Prostate gland (tissue), 2 donors: ENCODE measurements around the gene CARMIL1. TPM values are rescaled to one million over a fixed set of nuclear protein-coding genes. Genes with fewer than 3 reads are reported as not detected.

Source experiments
- DNase-seq: peaks from one replicate; pipeline ENCODE4 v3.0.0-alpha.2; 2019; ENCODE audit warnings: low spot score
- H3K27ac ChIP-seq, 2 donors: fragments of 200-600 bp; sonication (generic); 2 replicates each; pipeline ENCODE4 v1.5.1; 2017 to 2019
- H3K27me3 ChIP-seq: fragments of 200-600 bp; sonication (generic); replicated peaks from 2 replicates; pipeline ENCODE4 v1.5.1; 2019; ENCODE audit not compliant: insufficient read depth
- H3K36me3 ChIP-seq, 2 donors: fragments of 200-600 bp; sonication (generic); 1 replicate in 1 of 2; 2 replicates in 1 of 2; pipeline versions ENCODE4 v1.5.1 to v1.8.1; 2017 to 2019
- H3K4me1 ChIP-seq: fragments of 200-600 bp; sonication (generic); replicated peaks from 2 replicates; pipeline ENCODE4 v1.5.1; 2019
- H3K4me3 ChIP-seq, 2 donors: fragments of 200-600 bp; sonication (generic); 2 replicates each; pipeline ENCODE4 v1.5.1; 2017 to 2019
- H3K9me3 ChIP-seq: fragments of 200-600 bp; sonication (generic); 2 replicates; pipeline ENCODE4 v1.5.1; 2017
- POLR2A ChIP-seq: fragments of 450-650 bp; IDR thresholded peaks from one replicate; pipeline ENCODE4 v1.6.1; 2016; ENCODE audit warnings: antibody characterized with exemption, mild to moderate bottlenecking
- POLR2AphosphoS5 ChIP-seq: sonication (generic); formaldehyde crosslinking; IDR thresholded peaks from one replicate; pipeline ENCODE4 v1.6.1; 2017; ENCODE audit warnings: antibody characterized with exemption
- WGBS: methylation state at CpG from one replicate; pipeline ENCODE4 v1.1.5; 2018; 5-methylcytosine and 5-hydroxymethylcytosine counted together
- intact Hi-C: fragments of 100-400 bp; cut with DNase I; formaldehyde crosslinking; loops from one replicate; pipeline ENCODE4 v1.14.2; 2022
- total RNA-seq, 2 donors: library from RNA; depleted of rRNA; stranded (reverse); fragments of >200 nt; gene quantifications; one replicate each; pipeline ENCODE4 v1.1.0, GENCODE V29; 2016
- TF ChIP-seq, protein P1 (sequence below), 4 experiments: fragments of 200-600 bp in 2 of 4; fragments of 450-650 bp in 2 of 4; sonication (generic) in 2 of 4; IDR thresholded peaks; 1 replicate in 3 of 4; 2 replicates in 1 of 4; pipeline ENCODE4 v1.5.1; 2016 to 2019; ENCODE audit warnings: antibody characterized with exemption in 4 of 4, mild to moderate bottlenecking in 2 of 4, moderate library complexity in 2 of 4

Gene CARMIL1
- total RNA-seq, 2 donors from 2014 or later = 12.9 to 71.7 TPM

DNA sequence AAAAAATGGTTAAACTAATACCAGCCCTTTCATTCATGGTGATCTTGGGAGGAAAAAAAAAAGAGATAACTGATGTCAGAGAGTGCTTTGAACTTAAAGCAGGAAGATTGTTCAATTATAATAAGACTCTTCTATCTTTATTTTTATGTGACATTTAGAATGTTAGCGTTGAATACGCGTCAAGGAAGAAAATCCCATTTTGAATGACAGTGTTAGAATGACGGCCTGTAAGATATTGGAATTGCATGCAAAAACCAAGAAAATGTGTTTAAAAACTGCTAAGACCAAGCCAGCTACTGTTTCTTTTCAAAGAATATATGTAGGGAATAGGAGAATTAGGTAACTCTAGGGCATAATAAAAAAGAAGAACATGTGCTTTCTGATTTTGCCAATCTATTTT is 123.0 kb downstream of the CARMIL1 start:
- intact Hi-C loops = no loop called here

DNA sequence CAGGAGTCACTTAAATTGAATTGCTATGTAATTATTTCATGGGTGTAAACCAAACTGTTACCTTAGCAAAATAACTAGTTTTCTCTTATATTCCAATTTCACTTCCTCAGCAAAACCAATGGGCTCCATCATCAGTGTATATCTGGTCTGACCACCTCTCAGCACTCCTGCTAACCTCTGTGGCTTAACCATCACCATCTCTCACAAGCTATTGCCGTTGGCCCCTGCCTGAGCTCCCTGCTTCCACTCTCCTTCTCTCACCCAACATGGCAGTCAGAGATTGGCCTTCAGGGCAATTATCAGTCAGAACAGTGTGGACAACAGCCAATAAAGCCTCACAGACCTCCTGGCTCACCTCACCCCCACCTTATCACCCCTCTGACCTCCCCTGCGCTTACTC is 124.0 kb downstream of the CARMIL1 start:
- TF ChIP-seq, protein P1, sequence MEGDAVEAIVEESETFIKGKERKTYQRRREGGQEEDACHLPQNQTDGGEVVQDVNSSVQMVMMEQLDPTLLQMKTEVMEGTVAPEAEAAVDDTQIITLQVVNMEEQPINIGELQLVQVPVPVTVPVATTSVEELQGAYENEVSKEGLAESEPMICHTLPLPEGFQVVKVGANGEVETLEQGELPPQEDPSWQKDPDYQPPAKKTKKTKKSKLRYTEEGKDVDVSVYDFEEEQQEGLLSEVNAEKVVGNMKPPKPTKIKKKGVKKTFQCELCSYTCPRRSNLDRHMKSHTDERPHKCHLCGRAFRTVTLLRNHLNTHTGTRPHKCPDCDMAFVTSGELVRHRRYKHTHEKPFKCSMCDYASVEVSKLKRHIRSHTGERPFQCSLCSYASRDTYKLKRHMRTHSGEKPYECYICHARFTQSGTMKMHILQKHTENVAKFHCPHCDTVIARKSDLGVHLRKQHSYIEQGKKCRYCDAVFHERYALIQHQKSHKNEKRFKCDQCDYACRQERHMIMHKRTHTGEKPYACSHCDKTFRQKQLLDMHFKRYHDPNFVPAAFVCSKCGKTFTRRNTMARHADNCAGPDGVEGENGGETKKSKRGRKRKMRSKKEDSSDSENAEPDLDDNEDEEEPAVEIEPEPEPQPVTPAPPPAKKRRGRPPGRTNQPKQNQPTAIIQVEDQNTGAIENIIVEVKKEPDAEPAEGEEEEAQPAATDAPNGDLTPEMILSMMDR (IDR thresholded peaks at IDR 0.05) = no peak
- TF ChIP-seq POLR2A (no peak), POLR2AphosphoS5 (no peak)
- intact Hi-C loops = no loop called here
- no peak for DNase-seq
- WGBS = 93% methylated on average over 2 of the region's 2 CpGs
- Histone ChIP-seq H3K27ac (no peak overlapping the region), H3K27me3 (no peaks in the 10 kb centered on the region), H3K36me3 (no peaks in the 10 kb centered on the region), H3K4me1 (no peaks in the 10 kb centered on the region), H3K9me3 (no peaks in the 10 kb centered on the region), H3K4me3 (no peak overlapping the region)

More for the DNA sequence above, 123.0 kb downstream of the CARMIL1 start:
- TF ChIP-seq POLR2A (no peak), POLR2AphosphoS5 (no peak)
- TF ChIP-seq, protein P1 (IDR thresholded peaks at IDR 0.05) = no peak
- H3K27me3 ChIP-seq = no peaks in the 10 kb centered on the region
- no peaks in the 10 kb centered on the region for H3K4me1 ChIP-seq
- no peaks in the 10 kb centered on the region for H3K9me3 ChIP-seq
- H3K36me3 ChIP-seq = no peaks in the 10 kb centered on the region
- no peak overlapping the region for H3K4me3 ChIP-seq
- no peak for DNase-seq
- H3K27ac ChIP-seq = no peak overlapping the region
- 80% methylated on average over 4 of the region's 4 CpGs for WGBS

DNA sequence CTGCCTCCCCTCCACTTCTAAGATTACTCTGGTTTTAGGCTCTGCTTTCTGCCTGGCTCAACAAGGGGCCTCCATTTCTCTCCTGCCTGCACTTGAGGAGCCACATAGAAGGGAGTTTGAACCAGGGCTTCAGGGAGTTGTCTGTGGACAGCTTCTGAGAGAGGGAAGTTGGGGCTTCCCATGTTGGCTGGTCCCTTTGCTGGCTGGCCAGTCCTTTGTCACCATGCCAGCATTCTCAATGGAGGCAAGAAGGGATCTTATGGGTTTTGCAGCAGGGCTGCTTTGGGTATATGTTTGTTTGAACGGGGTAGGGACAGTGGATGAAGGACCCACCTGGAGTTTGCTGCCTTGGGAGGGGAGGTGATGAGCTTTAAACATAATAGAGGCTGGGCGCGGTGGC is 124.9 kb downstream of the CARMIL1 start:
- Histone ChIP-seq H3K4me3 (no peak overlapping the region), H3K27me3 (no peaks in the 10 kb centered on the region), H3K4me1 (no peaks in the 10 kb centered on the region), H3K36me3 (no peaks in the 10 kb centered on the region), H3K9me3 (no peaks in the 10 kb centered on the region), H3K27ac (no peak overlapping the region)
- no peak for DNase-seq
- WGBS = 96% methylated on average over 3 of the region's 3 CpGs
- no peak for TF ChIP-seq POLR2A
- TF ChIP-seq, protein P1 (IDR thresholded peaks at IDR 0.05) = no peak
- TF ChIP-seq POLR2AphosphoS5 = no peak
- intact Hi-C loops = no loop called here

DNA sequence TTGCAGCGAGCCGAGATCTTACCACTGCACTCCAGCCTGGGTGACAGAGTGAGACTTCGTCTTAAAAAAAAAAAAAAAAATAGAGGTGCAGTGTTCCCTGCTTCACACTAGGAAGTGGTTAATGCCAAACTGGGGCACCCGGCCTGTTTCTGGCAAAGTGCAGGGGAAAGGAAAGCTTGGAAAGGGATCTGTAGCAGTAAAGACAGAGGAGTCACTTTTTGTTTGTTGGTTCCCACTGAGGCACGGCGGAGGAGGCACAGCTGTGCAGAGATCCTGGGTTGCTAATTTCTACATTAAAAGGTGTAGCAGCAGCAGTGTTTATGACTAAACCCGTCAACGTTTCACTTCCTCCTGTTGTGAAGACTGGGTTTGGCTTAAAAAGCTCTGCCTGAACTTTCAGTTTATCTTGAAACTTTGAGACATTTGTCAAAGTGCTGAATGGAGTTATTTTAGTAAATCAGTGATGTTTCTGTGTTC is 125.6 kb downstream of the CARMIL1 start:
- WGBS = 48% methylated on average over 8 of the region's 8 CpGs
- intact Hi-C loops = no loop called here
- H3K27me3 ChIP-seq = no peaks in the 10 kb centered on the region

DNA sequence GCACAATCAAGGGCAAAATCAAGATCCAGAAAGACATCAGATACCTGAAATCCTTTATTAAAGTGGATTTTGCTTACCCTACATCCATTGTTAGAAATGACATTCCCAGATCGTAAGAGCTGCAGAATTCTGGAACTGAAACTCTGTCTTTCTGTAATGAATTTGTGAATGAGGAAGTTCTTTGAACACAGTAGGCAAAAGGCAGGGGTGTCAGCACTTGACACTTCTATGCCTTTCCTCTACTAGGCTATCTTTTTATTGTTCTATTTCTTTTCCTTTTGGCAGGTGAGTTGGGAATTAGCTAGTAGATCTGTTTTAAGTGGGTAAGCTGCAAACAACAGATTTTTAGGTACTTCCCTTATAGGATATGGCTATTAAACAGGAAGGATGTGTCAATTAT is 126.3 kb downstream of the CARMIL1 start:
- intact Hi-C loops = no loop called here
- no peak for DNase-seq
- 47% methylated on average over 1 of the region's 1 CpG for WGBS
- Histone ChIP-seq H3K4me1 (no peaks in the 10 kb centered on the region), H3K36me3 (no peaks in the 10 kb centered on the region), H3K27ac (no peak overlapping the region), H3K9me3 (no peaks in the 10 kb centered on the region), H3K4me3 (no peak overlapping the region), H3K27me3 (no peaks in the 10 kb centered on the region)
- TF ChIP-seq, protein P1 (IDR thresholded peaks at IDR 0.05) = no peak
- TF ChIP-seq POLR2A (no peak), POLR2AphosphoS5 (no peak)

More for the DNA sequence above, 125.6 kb downstream of the CARMIL1 start:
- H3K9me3 ChIP-seq = no peaks in the 10 kb centered on the region
- H3K4me3 ChIP-seq = no peak overlapping the region
- no peak for DNase-seq
- H3K27ac ChIP-seq = no peak overlapping the region
- H3K36me3 ChIP-seq = no peaks in the 10 kb centered on the region
- TF ChIP-seq POLR2A (no peak), POLR2AphosphoS5 (no peak)
- TF ChIP-seq, protein P1 (IDR thresholded peaks at IDR 0.05) = no peak
- H3K4me1 ChIP-seq = no peaks in the 10 kb centered on the region
